Measurements from ENCODE around the gene MYO1G. TPM values are rescaled to one million over a fixed set of nuclear protein-coding genes. Genes with fewer than 3 reads are reported as not detected.
A peak's percentile ranks its signal among the peaks of the same experiment; 100 is the strongest.

The MYO1G gene
- total RNA-seq = 1 to 10 TPM; 3.1 to 3.9 TPM
- 1 to 10 TPM in 1 of 2 donors, under 1 TPM in 1; 0.56 to 1.1 TPM for polyA plus RNA-seq

DNA sequence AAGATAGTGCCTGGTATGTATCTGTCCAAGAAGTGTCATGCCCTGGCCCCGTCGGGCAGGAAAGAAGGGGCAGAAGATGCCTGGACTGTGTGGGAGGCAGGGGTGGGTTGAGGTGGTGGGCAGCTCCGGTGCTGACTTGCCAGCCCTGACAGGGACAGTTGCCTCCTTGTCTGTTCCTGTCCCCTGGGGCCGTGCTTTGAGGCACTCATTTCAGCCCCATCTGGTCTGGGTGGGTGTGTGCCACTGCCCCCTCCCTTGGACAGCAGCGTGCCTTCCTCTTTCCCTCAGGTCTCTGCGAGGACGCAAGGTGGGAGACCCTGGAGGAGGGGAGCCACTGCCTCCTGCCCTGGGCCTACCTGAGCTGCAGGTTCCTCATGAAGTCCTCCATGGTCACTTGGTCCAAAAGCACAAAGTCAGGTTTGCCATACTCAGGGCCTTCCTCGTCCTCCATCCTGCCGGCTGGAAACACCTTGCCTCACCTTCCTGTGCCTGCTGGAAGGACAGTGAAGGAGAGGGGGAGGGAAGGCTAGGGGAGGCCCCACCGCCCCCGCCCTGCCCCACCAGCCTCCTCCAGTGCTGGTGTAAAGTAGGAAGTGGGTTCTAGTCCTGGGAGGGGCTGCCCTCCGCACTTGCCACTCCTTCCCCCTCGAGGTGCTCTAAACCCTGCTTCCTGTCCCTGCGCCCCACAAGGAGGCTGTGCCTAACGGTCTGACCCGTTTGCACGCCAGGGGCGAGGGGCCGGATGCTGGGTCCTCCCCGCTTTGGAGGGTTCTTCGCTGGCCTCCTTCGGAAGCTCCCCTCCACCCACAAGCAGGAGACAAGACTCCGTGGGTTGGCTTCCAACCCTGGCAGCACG lies at the start of gene MYO1G:
Gene MYO1G, minus strand, starts transcription at position 505 of the 856 bp plus-strand sequence. Its CDS starts 54 bp downstream, at position 451.
- no peak for DNase-seq (ENCODE audit: low spot score)
- Histone ChIP-seq H3K36me3 (ENCODE audit: control insufficient read depth in 4 of 4, insufficient read depth in 3 of 4, low read depth in 1 of 4, low read length in 3 of 4) (peaks cover 4 to 21% (median 14%) of the 10 kb centered on the region in 4 donors), H3K27me3 (ENCODE audit: control insufficient read depth in 4 of 4, insufficient read depth in 4 of 4, low read length in 3 of 4) (no peaks in the 10 kb centered on the region), H3K9me3 (ENCODE audit: control insufficient read depth in 4 of 4, low read length in 3 of 4) (no peaks in the 10 kb centered on the region), H3K9ac (ENCODE audit: low read depth in 1 of 2, low read length in 2 of 2) (peak within 1 kb of the TSS in 1 of 2 donors; percentile 3), H3K4me3 (ENCODE audit: low read depth in 1 of 3, low read length in 3 of 3) (peak within 1 kb of the TSS in 2 of 3 donors; percentile 3 to 16), H3K27ac (ENCODE audit: low read depth in 1 of 2, low read length in 2 of 2) (peak within 1 kb of the TSS in 1 of 2 donors; percentile 36), H3K4me1 (ENCODE audit: control insufficient read depth in 4 of 4, insufficient read depth in 4 of 4, low read length in 3 of 4) (no peaks in the 10 kb centered on the region)
- no peak for TF ChIP-seq EGR1 (IDR thresholded peaks at IDR 0.05; ENCODE audit: low read depth in 2 of 2)
- no peak for TF ChIP-seq HNF4G (IDR thresholded peaks at IDR 0.05)
- TF ChIP-seq FOXA1 (IDR thresholded peaks at IDR 0.05) = no peak
- TF ChIP-seq HNF4A (conservative IDR thresholded peaks at IDR 0.05) = no peak
- no peak for TF ChIP-seq GABPA (IDR thresholded peaks at IDR 0.05 in 1 of 2, conservative IDR thresholded peaks at IDR 0.05 in 1 of 2)
- TF ChIP-seq TAF1 (conservative IDR thresholded peaks at IDR 0.05) = no peak
- no peak for TF ChIP-seq RXRA (IDR thresholded peaks at IDR 0.05)
- TF ChIP-seq JUND (IDR thresholded peaks at IDR 0.05) = no peak
- no peak for TF ChIP-seq ATF3 (IDR thresholded peaks at IDR 0.05)
- TF ChIP-seq RAD21 (IDR thresholded peaks at IDR 0.05) = no peak
- TF ChIP-seq NR2F2 (IDR thresholded peaks at IDR 0.05) = no peak
- TF ChIP-seq CTCF (IDR thresholded peaks at IDR 0.05; ENCODE audit: low read depth, low read length, missing input control) = no peak
- TF ChIP-seq REST (IDR thresholded peaks at IDR 0.05) = no peak
- no peak for TF ChIP-seq FOXA2 (IDR thresholded peaks at IDR 0.05)
- TF ChIP-seq SP1 (IDR thresholded peaks at IDR 0.05) = no peak
- no peak for TF ChIP-seq MAX (IDR thresholded peaks at IDR 0.05)
- no peak for TF ChIP-seq ZBTB33 (IDR thresholded peaks at IDR 0.05)
- no peak for TF ChIP-seq YY1 (IDR thresholded peaks at IDR 0.05)
- 79% methylated on average over 24 of the region's 24 CpGs for WGBS

Measured in liver (tissue), 9 donors.